NCI-H2227 (cell line): ENCODE results near the gene PRKN.

Experiments
- DNase-seq: peaks from one replicate; lab custom pipeline; 2025; ENCODE audit not compliant: unreplicated experiment; lab: John Stamatoyannopoulos, UW

PRKN gene

GRCh38 chr6:162256361-162256760 lies 471.2 kb downstream of the PRKN start:
- no peak for DNase-seq

- DNase-seq: no peak
Measured at GRCh38 chr6:162251257-162251656, 476.3 kb downstream of the PRKN start.

- no peak for DNase-seq
Measured at GRCh38 chr6:162249907-162250642, 477.5 kb downstream of the PRKN start.

- DNase-seq: no peak
Measured at GRCh38 chr6:162245830-162246420, 481.6 kb downstream of the PRKN start.

- no peak for DNase-seq
Measured at GRCh38 chr6:162244031-162244430, 483.5 kb downstream of the PRKN start.

- DNase-seq: no peak
Measured at GRCh38 chr6:162242915-162243314, 484.7 kb downstream of the PRKN start.

- no peak for DNase-seq
Measured at GRCh38 chr6:162239330-162239729, 488.2 kb downstream of the PRKN start.

- no peak for DNase-seq
Measured at GRCh38 chr6:162238675-162239074, 488.9 kb downstream of the PRKN start.

- no peak for DNase-seq
Measured at GRCh38 chr6:162237331-162237730, 490.2 kb downstream of the PRKN start.

GRCh38 chr6:162234631-162235030 lies 492.9 kb downstream of the PRKN start:
- no peak for DNase-seq

- no peak for DNase-seq
Measured at GRCh38 chr6:162230147-162230752, 497.3 kb downstream of the PRKN start.

GRCh38 chr6:162229093-162229492 lies 498.5 kb downstream of the PRKN start:
- no peak for DNase-seq

- DNase-seq: no peak
Measured at GRCh38 chr6:162226803-162227202, 500.8 kb downstream of the PRKN start.

- DNase-seq: no peak
Measured at GRCh38 chr6:162222521-162222920, 505.0 kb downstream of the PRKN start.

GRCh38 chr6:162220876-162221275 lies 506.7 kb downstream of the PRKN start:
- DNase-seq: no peak

GRCh38 chr6:162219266-162219665 lies 508.3 kb downstream of the PRKN start:
- DNase-seq: no peak

- DNase-seq: no peak
Measured at GRCh38 chr6:162217811-162218493, 509.6 kb downstream of the PRKN start.

GRCh38 chr6:162217058-162217457 lies 510.5 kb downstream of the PRKN start:
- no peak for DNase-seq

- DNase-seq: no peak
Measured at GRCh38 chr6:162211777-162212176, 515.8 kb downstream of the PRKN start.

GRCh38 chr6:162211022-162211421 lies 516.5 kb downstream of the PRKN start:
- DNase-seq: no peak

- no peak for DNase-seq
Measured at GRCh38 chr6:162203287-162203686, 524.3 kb downstream of the PRKN start.
